Common myeloid progenitor, CD34-positive (primary cell): ENCODE data around the gene TTC23L.

ENCODE experiments used
- CTCF ChIA-PET: fragments of 350-600 bp; sonication (Branson Sonifier 250); formaldehyde crosslinking; loops from one replicate; lab custom pipeline; 2021; ENCODE audit warnings: antibody characterized with exemption; lab: Charles Lee
- POLR2A ChIA-PET: fragments of 350-600 bp; sonication (Branson Sonifier 250); formaldehyde crosslinking; loops from one replicate; lab custom pipeline; 2021; ENCODE audit warnings: antibody characterized with exemption; lab: Charles Lee
- DNase-seq, 3 donors: peaks; one replicate each; pipeline versions ENCODE4 v3.0.0 to v3.0.0-alpha.2; 2013
- H3K27ac ChIP-seq, 2 experiments: 1 replicate in 1 of 2; 2 replicates in 1 of 2; pipeline ENCODE4 v1.7.0; 2013; ENCODE audit warnings: inconsistent platforms in 2 of 2, low read length in 2 of 2, mild to moderate bottlenecking in 2 of 2, low read depth in 1 of 2, moderate library complexity in 1 of 2; ENCODE audit not compliant: severe bottlenecking in 2 of 2, insufficient read depth in 1 of 2, poor library complexity in 1 of 2
- H3K27me3 ChIP-seq, 5 experiments: replicated peaks in 2 of 5; 1 replicate in 3 of 5; 2 replicates in 2 of 5; pipeline versions ENCODE4 v1.6.1 to v1.7.0; 2013; ENCODE audit warnings: low read length in 4 of 5, mild to moderate bottlenecking in 2 of 5, moderate library complexity in 2 of 5, inconsistent platforms in 1 of 5; ENCODE audit not compliant: insufficient read depth in 5 of 5, control insufficient read depth in 4 of 5
- H3K36me3 ChIP-seq, 4 experiments: 1 replicate in 2 of 4; 2 replicates in 2 of 4; pipeline versions ENCODE4 v1.6.1 to v1.7.0; 2013; ENCODE audit warnings: low read length in 3 of 4, control low read depth in 1 of 4, mild to moderate bottlenecking in 1 of 4; ENCODE audit not compliant: control insufficient read depth in 4 of 4, insufficient read depth in 4 of 4
- H3K4me1 ChIP-seq, 4 experiments: 1 replicate in 3 of 4; 2 replicates in 1 of 4; pipeline versions ENCODE4 v1.6.1 to v1.7.1; 2013; ENCODE audit warnings: low read length in 3 of 4, mild to moderate bottlenecking in 3 of 4, control low read depth in 1 of 4, inconsistent platforms in 1 of 4, moderate library complexity in 1 of 4; ENCODE audit not compliant: control insufficient read depth in 4 of 4, insufficient read depth in 4 of 4; ENCODE audit errors: control extremely low read depth in 1 of 4
- H3K4me3 ChIP-seq, 7 experiments: 1 replicate in 4 of 7; 2 replicates in 3 of 7; pipeline versions ENCODE4 v1.5.1 to v1.7.0; 2013; ENCODE audit warnings: mild to moderate bottlenecking in 7 of 7, low read length in 6 of 7, moderate library complexity in 6 of 7, inconsistent platforms in 2 of 7, low read depth in 2 of 7, control low read depth in 1 of 7; ENCODE audit not compliant: insufficient read depth in 4 of 7, control insufficient read depth in 1 of 7; ENCODE audit errors: extremely low read depth in 1 of 7
- H3K9me3 ChIP-seq, 5 experiments: 1 replicate in 4 of 5; 2 replicates in 1 of 5; pipeline versions ENCODE4 v1.6.1 to v1.7.1; 2013; ENCODE audit warnings: low read length in 4 of 5, mild to moderate bottlenecking in 2 of 5, inconsistent platforms in 1 of 5, low read depth in 1 of 5, moderate library complexity in 1 of 5; ENCODE audit not compliant: control insufficient read depth in 4 of 5, insufficient read depth in 2 of 5; ENCODE audit errors: control extremely low read depth in 1 of 5
- WGBS: methylation state at CpG from one replicate; pipeline ENCODE4 v1.1.5; 2013; ENCODE audit not compliant: insufficient coverage; 5-methylcytosine and 5-hydroxymethylcytosine counted together

TTC23L gene

GRCh38 chr5:34914671-34915138 lies 75.7 kb downstream of the TTC23L start:
- Histone ChIP-seq H3K4me1 (peaks cover 19 to 36% (median 26%) of the 10 kb centered on the region in 4 experiments), H3K9me3 (no peaks in the 10 kb centered on the region), H3K4me3 (peak overlapping the region; percentile 93 to 100 (median 97)), H3K27ac (peak overlapping the region; percentile 80 to 95), H3K36me3 (peaks cover 5 to 34% (median 17%) of the 10 kb centered on the region in 4 experiments), H3K27me3 (no peaks in the 10 kb centered on the region)
- WGBS = 6% methylated on average over 10 of the region's 20 CpGs
- ChIA-PET POLR2A (interaction anchor here (3.4 kb wide), 1 partner anchor 15 kb away, joined by 27 read pairs; the partner anchor contains the start of gene DNAJC21), CTCF (interaction anchor here (1.2 to 1.3 kb wide), 3 partner anchors 9 to 16 kb away, joined by 5 to 6 read pairs (median 5); partner anchors contain the start of gene DNAJC21)
- peak in 2 of 3 donors; percentile 14 to 29 for DNase-seq

DNA sequence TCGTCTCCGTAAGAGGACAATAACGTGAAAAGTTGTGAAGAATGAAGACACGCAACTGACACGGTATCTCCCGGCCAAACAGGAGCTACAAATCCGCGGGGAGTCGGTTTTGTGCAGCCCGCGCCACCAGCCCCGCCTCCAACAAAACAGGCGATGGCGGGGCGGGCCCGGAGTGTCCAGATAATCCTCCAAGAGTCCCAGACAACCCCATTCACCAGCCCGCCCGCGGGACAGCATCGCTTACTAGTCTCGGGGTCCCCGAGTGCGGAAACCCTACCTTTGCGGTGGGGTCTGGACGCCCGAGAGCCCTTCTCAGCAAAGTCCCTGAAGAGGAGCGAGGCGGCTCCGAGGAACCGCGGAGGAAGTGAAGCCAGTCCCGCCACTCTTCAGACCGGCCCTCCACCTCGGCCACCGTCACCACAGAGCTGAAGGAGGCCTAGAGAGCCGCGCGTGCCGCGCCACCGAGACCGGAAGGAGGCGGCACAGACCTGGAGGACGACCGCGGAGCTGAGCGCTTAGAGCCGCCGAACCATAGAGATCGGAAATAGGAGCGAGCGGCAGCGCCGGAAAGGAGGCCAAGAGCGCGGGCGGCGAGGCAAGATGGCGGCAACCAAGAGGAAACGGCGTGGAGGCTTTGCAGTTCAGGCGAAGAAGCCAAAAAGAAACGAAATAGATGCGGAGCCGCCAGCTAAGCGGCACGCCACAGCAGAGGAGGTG lies 76.3 kb downstream of the TTC23L start, which contains the start of the genes BRIX1 and RAD1:
BRIX1 (plus strand) TSS at position 573 of the 717 bp plus-strand sequence; CDS start at position 601, 28 bp downstream.
RAD1 (minus strand) TSS at position 366 of the 717 bp plus-strand sequence. CDS start 612 bp downstream, outside the sequence.
- DNase-seq = peak; percentile 98 to 99 (median 99)
- Histone ChIP-seq H3K4me1 (peaks cover 19 to 36% (median 26%) of the 10 kb centered on the region in 4 experiments), H3K36me3 (peaks cover 5 to 34% (median 15%) of the 10 kb centered on the region in 4 experiments), H3K27ac (peak within 1 kb of the TSS; percentile 80 to 95), H3K4me3 (peak within 1 kb of the TSS; percentile 93 to 100 (median 97)), H3K27me3 (no peaks in the 10 kb centered on the region), H3K9me3 (no peaks in the 10 kb centered on the region)
- CTCF ChIA-PET = interaction anchor here (0.9 to 2.4 kb wide), 5 partner anchors 9 to 17 kb away, joined by 5 to 8 read pairs (median 5); partner anchors contain the start of gene DNAJC21
- under 1% methylated on average over 66 of the region's 67 CpGs for WGBS
- POLR2A ChIA-PET = interaction anchor here (0.7 to 3.4 kb wide), 2 partner anchors 14 to 19 kb away, joined by 3 to 27 read pairs; partner anchors contain the start of gene DNAJC21

- DNase-seq = no peak
- peaks cover 3 to 36% (median 15%) of the 10 kb centered on the region in 4 experiments for H3K36me3 ChIP-seq
- peaks cover 19 to 36% (median 26%) of the 10 kb centered on the region in 4 experiments for H3K4me1 ChIP-seq
- H3K27me3 ChIP-seq = no peaks in the 10 kb centered on the region
- ChIA-PET CTCF (interaction anchor here (0.9 to 2.4 kb wide), 4 partner anchors 8 to 17 kb away, joined by 4 to 8 read pairs (median 6); partner anchors contain the start of gene DNAJC21), POLR2A (interaction anchor here (0.7 to 3.4 kb wide), 2 partner anchors 14 to 20 kb away, joined by 3 to 27 read pairs; partner anchors contain the start of gene DNAJC21)
- H3K4me3 ChIP-seq = peak overlapping the region; percentile 93 to 100 (median 97)
- 0% methylated on average over 11 of the region's 20 CpGs for WGBS
- H3K27ac ChIP-seq = peak overlapping the region; percentile 80 to 95
- no peaks in the 10 kb centered on the region for H3K9me3 ChIP-seq
Measured at GRCh38 chr5:34915856-34916192, 76.9 kb downstream of the TTC23L start.

DNA sequence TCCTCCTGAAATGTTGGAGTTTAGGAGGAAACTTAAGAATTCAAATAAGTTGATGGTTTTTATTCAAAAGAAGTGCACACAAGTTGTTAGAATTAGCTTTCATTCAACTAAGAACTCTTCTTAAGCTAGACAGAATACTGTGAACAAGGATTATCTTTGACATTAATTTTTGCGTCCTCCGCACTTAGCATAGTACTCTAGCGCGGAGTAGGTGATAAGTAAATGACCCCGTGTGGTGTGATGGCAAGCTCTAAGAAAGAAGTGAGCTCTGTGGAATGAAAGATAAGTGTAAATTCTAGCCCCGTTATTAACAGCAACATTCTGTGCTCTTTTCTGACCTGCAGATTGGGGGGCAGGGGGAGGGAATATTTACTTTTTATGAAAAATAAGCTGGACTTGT lies 77.6 kb downstream of the TTC23L start:
- peaks cover 19 to 36% (median 26%) of the 10 kb centered on the region in 4 experiments for H3K4me1 ChIP-seq
- peak overlapping the region in 6 of 7 experiments; percentile 93 to 100 (median 98) for H3K4me3 ChIP-seq
- H3K27me3 ChIP-seq = no peaks in the 10 kb centered on the region
- H3K36me3 ChIP-seq = peaks cover 3 to 36% (median 13%) of the 10 kb centered on the region in 4 experiments
- DNase-seq = no peak
- WGBS = no CpG with 5 or more reads among the region's 6 CpGs
- H3K9me3 ChIP-seq = no peaks in the 10 kb centered on the region
- ChIA-PET CTCF (interaction anchor here (0.8 to 2.4 kb wide), 6 partner anchors 12 to 393 kb away, joined by 3 to 8 read pairs (median 4); partner anchors contain the start of gene DNAJC21), POLR2A (interaction anchor here (3.4 kb wide), 1 partner anchor 13 kb away, joined by 27 read pairs; the partner anchor contains the start of gene DNAJC21)
- peak overlapping the region; percentile 80 to 95 for H3K27ac ChIP-seq

GRCh38 chr5:34918025-34918424 lies 79.1 kb downstream of the TTC23L start:
- no CpG with 5 or more reads among the region's 4 CpGs for WGBS
- no peaks in the 10 kb centered on the region for H3K9me3 ChIP-seq
- peak overlapping the region in 1 of 2 experiments; percentile 25 for H3K27ac ChIP-seq
- peaks cover 19 to 33% (median 26%) of the 10 kb centered on the region in 4 experiments for H3K4me1 ChIP-seq
- no peaks in the 10 kb centered on the region for H3K27me3 ChIP-seq
- H3K36me3 ChIP-seq = peaks cover 3 to 42% (median 15%) of the 10 kb centered on the region in 4 experiments
- no peak for DNase-seq
- peak overlapping the region in 1 of 7 experiments; percentile 100 for H3K4me3 ChIP-seq
- ChIA-PET POLR2A (no interaction called here), CTCF (interaction anchor here (2.1 kb wide), 1 partner anchor 11 kb away, joined by 8 read pairs; the partner anchor contains the start of gene DNAJC21)

DNA sequence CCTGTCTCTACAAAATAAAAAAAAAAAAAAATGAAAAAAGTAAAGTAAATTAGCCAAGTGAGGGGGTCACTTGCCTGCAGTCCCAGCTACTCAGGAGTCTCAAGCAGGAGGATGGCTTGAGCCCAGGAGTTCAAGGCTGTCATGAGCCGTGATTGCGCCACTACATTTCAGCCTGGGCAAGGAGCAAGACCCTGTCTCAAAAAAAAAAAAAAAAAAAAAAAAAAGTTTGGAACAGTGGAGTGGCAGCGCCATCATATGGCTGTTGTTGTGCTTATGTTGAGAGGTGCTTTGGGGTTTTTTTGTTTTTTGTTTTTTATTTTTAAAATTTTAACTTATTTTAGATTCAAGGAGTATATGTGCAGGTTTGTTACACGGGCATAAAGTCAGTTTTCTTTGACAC lies 80.1 kb downstream of the TTC23L start:
- Histone ChIP-seq H3K27ac (no peak overlapping the region), H3K9me3 (no peaks in the 10 kb centered on the region), H3K4me1 (peaks cover 17 to 26% (median 21%) of the 10 kb centered on the region in 4 experiments), H3K4me3 (no peak overlapping the region), H3K27me3 (no peaks in the 10 kb centered on the region), H3K36me3 (peaks cover 3 to 52% (median 22%) of the 10 kb centered on the region in 4 experiments)
- ChIA-PET POLR2A (no interaction called here), CTCF (interaction anchor here (0.7 kb wide), 1 partner anchor 433 kb away, joined by 4 read pairs; no protein-coding TSS in a partner anchor)
- WGBS = no CpG with 5 or more reads among the region's 4 CpGs
- peak in 2 of 3 donors; percentile 47 to 58 for DNase-seq
